Measurements from ENCODE around the gene CYP2W1.
"Not testable (repeated sequence)": the region's sequence is repeated elsewhere in the genome, so short reads cannot be mapped to it uniquely, and the experiment has no call there.

CYP2W1 gene

GRCh38 chr7:957418-958220 lies 25.4 kb upstream of the CYP2W1 start:
- no peak for TF ChIP-seq POLR2AphosphoS5 (IDR thresholded peaks at IDR 0.05; ENCODE audit: borderline replicate concordance, low read depth, low read length)
- TF ChIP-seq FOXP2 (optimal IDR thresholded peaks at IDR 0.05; ENCODE audit: control extremely low read depth, extremely low read length, insufficient read depth), result no peak
- no peak for TF ChIP-seq EZH2 (IDR thresholded peaks at IDR 0.05)
- Histone ChIP-seq H3K27ac (no peak overlapping the region), H3K4me3 (no peak overlapping the region), H3K9me3 (ENCODE audit: low read depth, low read length) (no peaks in the 10 kb centered on the region), H3K9ac (ENCODE audit: insufficient read length) (no peak overlapping the region), H3K36me3 (ENCODE audit: insufficient read depth, low read length) (no peaks in the 10 kb centered on the region)
- no peak for DNase-seq (ENCODE audit: low read depth, low spot score)

GRCh38 chr7:958221-959200 lies 24.5 kb upstream of the CYP2W1 start:
- no peak overlapping the region for H3K9ac ChIP-seq (ENCODE audit: insufficient read length)
- no peaks in the 10 kb centered on the region for H3K36me3 ChIP-seq (ENCODE audit: insufficient read depth, low read length)
- DNase-seq (ENCODE audit: low read depth, low spot score), result no peak
- TF ChIP-seq EZH2 (IDR thresholded peaks at IDR 0.05) (no peak), FOXP2 (optimal IDR thresholded peaks at IDR 0.05; ENCODE audit: control extremely low read depth, extremely low read length, insufficient read depth) (no peak), POLR2AphosphoS5 (IDR thresholded peaks at IDR 0.05; ENCODE audit: borderline replicate concordance, low read depth, low read length) (no peak)
- no peaks in the 10 kb centered on the region for H3K9me3 ChIP-seq (ENCODE audit: low read depth, low read length)
- H3K27ac ChIP-seq, result no peak overlapping the region
- peak overlapping the region; percentile 42; the same call in 1 of the 2 replicates for H3K4me3 ChIP-seq

DNA sequence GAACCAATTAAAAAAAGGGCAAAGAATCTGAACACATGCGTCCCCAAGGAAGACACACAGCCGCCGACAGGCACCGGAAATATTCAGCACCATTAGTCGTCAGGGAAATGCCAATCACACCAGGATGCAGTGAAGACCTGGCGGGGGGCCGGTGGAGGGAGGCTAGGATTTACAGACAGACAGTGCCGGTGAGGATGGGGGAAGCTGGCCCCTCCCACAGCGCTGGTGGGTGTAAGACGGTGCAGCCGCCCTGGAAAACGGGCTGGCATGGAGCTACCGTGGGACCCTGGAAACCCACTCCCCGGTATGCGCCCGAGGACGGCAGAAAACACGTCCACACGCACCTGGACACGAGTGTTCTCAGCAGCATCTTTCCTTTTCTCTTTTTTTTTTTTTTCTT lies 23.7 kb upstream of the CYP2W1 start:
- Histone ChIP-seq H3K9me3 (ENCODE audit: low read depth, low read length) (no peaks in the 10 kb centered on the region), H3K27ac (no peak overlapping the region), H3K4me3 (0 out of 2 replicates have a peak overlapping the region, but pooled peaks have one; percentile 42), H3K9ac (ENCODE audit: insufficient read length) (no peak overlapping the region), H3K36me3 (ENCODE audit: insufficient read depth, low read length) (no peaks in the 10 kb centered on the region)
- no peak for TF ChIP-seq POLR2AphosphoS5 (IDR thresholded peaks at IDR 0.05; ENCODE audit: borderline replicate concordance, low read depth, low read length)
- peak; percentile 37 for TF ChIP-seq FOXP2 (optimal IDR thresholded peaks at IDR 0.05; ENCODE audit: control extremely low read depth, extremely low read length, insufficient read depth)
- peak; percentile 18 for DNase-seq (ENCODE audit: low read depth, low spot score)

DNA sequence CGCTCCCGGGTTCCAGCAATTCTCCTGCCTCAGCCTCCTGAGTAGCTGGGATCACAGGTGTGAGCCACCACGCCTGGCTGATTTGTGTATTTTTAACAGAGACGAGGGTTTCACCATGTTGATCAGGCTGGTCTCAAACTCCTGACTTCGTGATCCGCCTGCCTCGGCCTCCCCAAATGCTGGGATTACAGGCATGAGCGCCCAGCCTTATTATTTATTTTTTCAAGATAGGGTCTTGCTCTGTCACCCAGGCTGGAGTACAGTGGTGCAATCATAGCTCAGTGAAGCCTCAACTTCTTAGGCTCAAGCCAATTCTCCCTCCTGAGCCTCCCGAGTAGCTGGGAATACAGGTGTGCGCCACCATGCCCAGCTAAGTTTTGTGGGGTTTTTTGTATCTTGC lies 23.2 kb upstream of the CYP2W1 start:
- H3K4me3 ChIP-seq; H3K36me3 ChIP-seq (ENCODE audit: insufficient read depth, low read length); H3K9ac ChIP-seq (ENCODE audit: insufficient read length); H3K9me3 ChIP-seq (ENCODE audit: low read depth, low read length); DNase-seq (ENCODE audit: low read depth, low spot score); H3K27ac ChIP-seq: not testable (repeated sequence)

DNA sequence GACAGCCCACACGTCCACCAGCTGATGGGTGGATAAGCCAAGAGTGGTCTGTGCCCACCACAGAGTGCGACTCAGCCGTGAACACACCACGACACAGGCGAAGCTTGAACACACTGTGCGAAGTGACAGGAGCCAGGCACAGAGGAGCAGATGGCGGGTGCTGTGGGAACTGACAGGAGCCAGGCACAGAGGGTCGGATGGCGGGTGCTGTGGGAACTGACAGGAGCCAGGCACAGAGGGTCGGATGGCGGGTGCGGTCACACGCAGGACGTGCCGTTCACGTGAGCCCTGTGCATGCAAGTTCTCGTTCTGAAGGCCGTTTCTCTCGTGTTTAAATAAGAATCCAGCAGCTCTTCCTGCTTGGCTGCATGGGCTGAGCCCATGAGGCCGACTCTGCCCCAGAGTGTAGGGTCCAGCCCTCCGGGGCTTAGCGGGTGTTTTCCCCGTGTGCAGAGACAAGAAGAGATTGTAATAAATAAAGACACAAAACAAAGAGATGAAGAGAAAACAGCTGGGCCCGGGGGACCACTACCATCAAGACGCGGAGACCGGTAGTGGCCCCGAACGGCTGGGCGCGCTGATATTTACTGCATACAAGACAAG lies 22.6 kb upstream of the CYP2W1 start:
- Histone ChIP-seq H3K9ac (ENCODE audit: insufficient read length) (no peak overlapping the region), H3K36me3 (ENCODE audit: insufficient read depth, low read length) (no peaks in the 10 kb centered on the region), H3K4me3 (no peak overlapping the region), H3K9me3 (ENCODE audit: low read depth, low read length) (no peaks in the 10 kb centered on the region), H3K27ac (no peak overlapping the region)
- no peak for DNase-seq (ENCODE audit: low read depth, low spot score)
- TF ChIP-seq POLR2AphosphoS5 (IDR thresholded peaks at IDR 0.05; ENCODE audit: borderline replicate concordance, low read depth, low read length) (no peak), FOXP2 (optimal IDR thresholded peaks at IDR 0.05; ENCODE audit: control extremely low read depth, extremely low read length, insufficient read depth) (no peak), EZH2 (IDR thresholded peaks at IDR 0.05) (no peak)

GRCh38 chr7:960972-961371 lies 22.0 kb upstream of the CYP2W1 start:
- H3K9me3 ChIP-seq (ENCODE audit: low read depth, low read length); H3K4me3 ChIP-seq; H3K9ac ChIP-seq (ENCODE audit: insufficient read length); H3K27ac ChIP-seq; H3K36me3 ChIP-seq (ENCODE audit: insufficient read depth, low read length); DNase-seq (ENCODE audit: low read depth, low spot score): not testable (repeated sequence)

DNA sequence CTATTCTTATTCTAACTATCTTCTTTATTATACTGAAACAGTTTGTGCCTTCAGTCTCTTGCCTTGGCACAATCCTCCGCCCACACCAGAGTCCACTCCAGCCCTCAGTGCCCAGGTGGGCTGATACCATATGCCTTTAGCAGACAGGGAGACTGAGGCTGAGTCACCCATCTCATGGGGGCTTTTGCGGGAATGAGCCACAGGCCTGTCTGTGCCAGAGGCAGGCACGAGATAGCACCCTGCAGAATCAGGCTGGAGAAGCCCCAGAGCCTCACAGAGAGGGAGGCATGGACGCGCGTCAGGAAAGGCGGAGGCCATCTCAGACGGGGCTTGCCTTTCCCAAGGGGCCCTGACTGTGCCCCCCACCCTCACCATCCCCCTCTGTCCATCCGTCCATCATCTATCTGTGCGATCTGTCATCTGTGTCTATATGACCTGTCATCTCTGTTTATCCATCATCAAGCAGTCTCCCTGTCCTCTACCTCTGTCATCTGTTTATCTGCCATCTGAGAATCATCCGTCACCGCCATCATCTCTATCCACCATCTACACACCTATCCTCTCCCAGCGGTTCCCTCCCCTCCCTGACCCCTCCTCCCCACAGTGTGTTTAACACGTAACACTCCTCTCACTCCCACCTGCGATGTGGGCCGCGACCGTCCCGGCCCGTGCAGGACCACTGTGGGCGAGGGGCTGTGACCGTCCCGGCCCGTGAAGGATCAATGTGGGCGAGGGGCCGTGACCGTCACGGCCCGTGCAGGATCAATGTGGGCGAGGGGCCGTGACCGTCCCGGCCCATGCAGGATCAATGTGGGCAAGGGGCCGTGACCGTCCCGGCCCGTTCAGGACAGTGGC lies 21.2 kb upstream of the CYP2W1 start:
- Histone ChIP-seq H3K9me3 (ENCODE audit: low read depth, low read length) (no peaks in the 10 kb centered on the region), H3K27ac (no peak overlapping the region), H3K4me3 (no peak overlapping the region), H3K9ac (ENCODE audit: insufficient read length) (no peak overlapping the region), H3K36me3 (ENCODE audit: insufficient read depth, low read length) (peaks cover 4% of the 10 kb centered on the region; the same call in 1 of the 2 replicates)
- no peak for DNase-seq (ENCODE audit: low read depth, low spot score)
- TF ChIP-seq FOXP2 (optimal IDR thresholded peaks at IDR 0.05; ENCODE audit: control extremely low read depth, extremely low read length, insufficient read depth) (no peak), EZH2 (IDR thresholded peaks at IDR 0.05) (no peak), POLR2AphosphoS5 (IDR thresholded peaks at IDR 0.05; ENCODE audit: borderline replicate concordance, low read depth, low read length) (no peak)

Measured in SK-N-MC (cell line).